Measurements from ENCODE around the gene RAB7B. TPM values are rescaled to one million over a fixed set of nuclear protein-coding genes. Genes with fewer than 3 reads are reported as not detected.
A peak's percentile ranks its signal among the peaks of the same experiment; 100 is the strongest.
"Not testable (repeated sequence)": the region's sequence is repeated elsewhere in the genome, so short reads cannot be mapped to it uniquely, and the experiment has no call there.

The RAB7B gene, protein sequence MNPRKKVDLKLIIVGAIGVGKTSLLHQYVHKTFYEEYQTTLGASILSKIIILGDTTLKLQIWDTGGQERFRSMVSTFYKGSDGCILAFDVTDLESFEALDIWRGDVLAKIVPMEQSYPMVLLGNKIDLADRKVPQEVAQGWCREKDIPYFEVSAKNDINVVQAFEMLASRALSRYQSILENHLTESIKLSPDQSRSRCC
- 18.9 TPM for total RNA-seq

DNA sequence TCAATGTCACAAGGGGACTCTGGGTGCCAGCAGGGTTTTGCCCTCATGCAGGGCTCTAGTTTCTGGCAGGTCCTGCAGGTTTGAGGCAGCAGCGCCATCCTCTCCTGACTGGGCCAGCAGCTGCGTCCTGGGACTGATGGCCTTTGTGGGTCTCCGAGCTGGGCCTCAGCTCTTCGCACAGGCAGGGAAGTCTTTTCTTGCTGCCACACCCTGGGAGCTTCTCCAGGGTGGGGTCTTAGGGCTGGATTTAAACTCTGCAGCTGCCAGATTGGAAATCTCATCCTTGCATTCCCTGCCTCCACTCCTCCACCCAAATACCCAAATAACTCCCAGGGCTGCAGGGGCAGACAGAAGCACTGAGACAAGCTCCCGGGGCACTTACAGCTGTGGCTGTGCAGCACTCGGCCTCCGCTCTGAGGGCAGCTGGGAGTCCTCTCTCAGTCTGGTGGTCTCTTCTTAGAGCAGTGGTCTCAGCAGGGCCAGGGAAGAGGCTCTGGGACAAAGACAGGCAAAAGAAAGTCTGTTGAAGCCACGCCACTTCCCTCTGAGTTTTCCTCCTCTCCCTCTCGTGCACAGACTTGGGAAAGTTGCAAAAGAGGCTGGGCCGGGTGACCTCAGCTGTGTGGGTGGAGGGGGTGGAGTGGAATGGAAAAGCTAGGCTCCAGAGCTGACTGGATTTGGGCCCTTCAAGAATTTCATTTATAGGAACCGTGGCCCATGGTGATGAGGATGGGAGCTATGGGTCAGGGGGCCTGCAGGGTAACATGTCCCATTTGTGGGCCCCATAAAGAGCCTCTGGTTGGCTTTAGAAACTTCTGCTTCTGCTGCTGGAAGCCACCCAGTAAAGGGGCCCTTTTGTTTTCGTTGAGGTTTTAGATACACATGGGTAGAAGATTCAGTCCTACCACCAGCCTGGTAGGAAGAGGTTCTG, at the start of gene RAB7B:
RAB7B (minus strand) TSS at position 525 of the 931 bp plus-strand sequence. CDS start 9,260 bp downstream, outside the sequence.
- ATAC-seq, result peak; percentile 53

DNA sequence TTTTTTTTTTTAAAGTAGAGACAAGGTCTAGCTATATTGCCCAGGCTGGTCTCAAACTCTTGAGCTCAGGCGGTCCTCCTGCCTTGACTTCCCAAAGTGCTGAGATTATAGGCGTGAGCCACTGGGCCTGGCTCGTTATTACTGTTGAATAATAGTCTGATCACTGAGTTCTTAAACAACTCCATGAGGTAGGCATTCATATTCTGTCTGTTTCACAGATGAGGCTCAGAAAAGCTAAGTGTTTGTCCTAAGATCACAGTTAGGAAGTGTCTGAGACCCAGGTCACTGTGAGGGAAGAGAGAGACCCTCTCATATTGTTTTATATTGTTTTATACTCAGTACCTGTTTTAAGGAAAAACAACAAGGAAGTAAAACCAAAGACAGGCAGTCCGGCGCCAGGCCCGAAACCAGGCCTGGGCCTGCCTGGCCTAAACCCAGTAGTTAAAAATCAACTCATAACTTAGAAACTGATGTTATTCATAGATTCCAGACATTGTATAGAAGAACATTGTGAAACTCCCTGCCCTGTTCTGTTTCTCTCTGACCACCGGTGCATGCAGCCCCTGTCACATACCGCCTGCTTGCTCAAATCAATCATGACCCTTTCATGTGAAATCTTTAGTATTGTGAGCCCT, 49.2 kb upstream of the RAB7B start:
- ATAC-seq, result not testable (repeated sequence)

DNA sequence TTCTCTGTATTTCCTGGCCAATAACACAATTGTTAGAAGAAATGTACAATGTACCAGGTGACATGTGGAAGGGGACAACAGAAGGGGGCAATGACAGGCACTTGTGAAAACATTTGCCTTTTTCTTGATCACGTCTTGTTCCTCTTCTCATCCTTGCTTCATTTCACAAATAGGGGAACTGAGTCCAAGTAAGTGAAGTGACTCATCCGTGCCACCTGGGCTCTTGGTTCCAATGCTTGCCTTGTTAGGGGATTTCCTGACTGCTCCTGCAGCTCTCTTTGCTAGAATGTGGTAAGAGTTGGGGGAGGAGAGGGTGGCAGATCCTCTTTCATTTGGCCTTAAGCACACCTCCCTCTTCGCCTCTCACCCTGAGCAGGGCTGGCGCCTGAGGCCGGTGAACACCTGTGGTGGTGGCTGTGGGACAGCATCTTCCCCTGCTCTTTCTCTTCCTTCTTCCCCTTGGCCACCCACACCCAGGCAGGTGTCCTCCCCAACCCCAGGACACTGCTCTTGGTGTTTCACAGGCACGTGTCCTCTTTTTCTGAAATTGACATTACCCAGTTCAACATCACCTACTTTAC, 47.5 kb upstream of the RAB7B start:
- ATAC-seq, result peak; percentile 84

DNA sequence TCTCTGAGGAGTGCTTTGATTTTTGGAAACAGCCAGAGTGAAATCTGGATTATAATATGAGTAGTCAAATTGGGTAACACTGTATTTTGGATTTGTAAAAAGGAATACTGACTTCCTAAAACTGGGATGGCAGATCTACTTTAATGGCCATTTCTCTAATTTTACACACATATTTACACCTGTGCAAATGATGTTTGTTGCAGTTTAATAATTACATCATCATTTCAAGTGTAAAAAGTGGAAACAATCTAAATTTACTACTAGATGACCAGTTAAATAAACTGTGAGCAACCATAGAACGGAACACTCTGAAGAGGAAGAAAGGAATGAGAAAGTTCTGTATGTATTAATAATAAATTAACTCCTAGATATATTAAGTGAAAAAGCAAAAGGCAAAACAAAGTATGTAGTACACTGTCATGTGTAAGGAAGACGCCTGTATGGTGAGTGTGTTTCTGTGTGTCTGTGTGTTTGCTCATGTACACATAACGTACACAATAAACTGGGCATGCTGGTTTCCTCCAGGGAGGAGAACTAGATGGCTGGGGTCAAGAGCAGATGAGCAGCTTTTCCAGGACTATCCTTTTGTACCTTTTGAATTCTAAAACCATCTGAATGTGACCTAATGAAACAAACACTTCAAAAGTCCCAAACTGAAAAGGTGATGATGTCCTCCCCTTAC, 46.9 kb upstream of the RAB7B start:
- ATAC-seq, result peak; percentile 50

DNA sequence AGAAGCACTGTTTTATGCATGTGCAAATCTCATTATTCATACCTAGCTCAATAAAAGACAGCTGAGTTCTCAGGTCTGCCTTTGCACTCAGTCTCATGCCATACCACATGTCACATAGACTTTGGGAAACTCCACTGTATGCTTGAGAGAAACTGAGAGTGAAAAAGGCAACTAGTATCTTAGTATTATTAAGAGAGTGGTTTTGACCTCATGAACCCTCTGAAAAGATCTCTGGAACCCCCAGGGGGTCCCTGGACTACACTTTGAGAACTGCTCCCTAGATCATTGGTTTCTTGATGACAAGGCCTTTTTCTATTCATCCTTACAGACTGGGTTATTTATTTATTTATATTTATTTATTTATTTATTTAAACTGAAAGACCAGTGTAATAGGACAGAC, 46.1 kb upstream of the RAB7B start:
- no peak for ATAC-seq

DNA sequence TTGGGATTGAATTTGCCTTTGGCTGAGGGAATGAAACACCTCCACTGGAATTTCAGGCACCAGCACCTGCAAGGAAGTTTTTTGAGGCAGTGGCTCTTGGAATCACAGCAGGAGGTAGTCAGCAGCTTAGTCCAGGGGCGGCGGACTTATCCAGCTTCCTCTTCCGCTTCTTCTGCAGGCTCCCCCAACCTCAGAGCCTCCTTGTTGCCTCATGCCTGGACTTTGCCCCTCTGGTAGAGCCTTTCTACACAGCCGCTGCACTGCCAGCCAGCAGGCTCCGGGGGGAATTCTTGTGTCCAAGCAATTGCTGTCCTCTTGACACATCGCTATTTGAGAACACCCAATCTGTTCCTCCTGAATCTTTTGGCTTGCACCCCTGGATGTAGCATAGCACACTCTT, 45.4 kb upstream of the RAB7B start:
- no peak for ATAC-seq

DNA sequence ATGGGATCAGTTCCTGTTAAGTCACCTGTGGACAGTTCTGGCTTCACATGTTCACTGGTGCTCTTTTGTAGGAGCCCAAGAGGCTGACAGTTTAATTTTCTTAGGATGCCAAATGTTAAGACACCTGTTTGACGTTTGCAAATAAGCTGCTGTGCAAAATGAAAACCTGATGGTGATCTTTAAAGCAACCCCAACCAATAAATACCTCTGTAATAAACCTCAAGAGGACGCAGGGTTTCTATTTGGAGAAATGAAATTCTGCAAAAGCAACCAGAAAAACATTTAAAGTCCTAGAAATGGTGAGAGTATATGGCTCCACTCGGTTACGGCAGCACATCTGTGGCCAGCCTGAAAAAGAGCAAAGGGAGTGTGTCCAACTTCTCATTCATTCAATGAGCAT, 44.1 kb upstream of the RAB7B start:
- no peak for ATAC-seq

DNA sequence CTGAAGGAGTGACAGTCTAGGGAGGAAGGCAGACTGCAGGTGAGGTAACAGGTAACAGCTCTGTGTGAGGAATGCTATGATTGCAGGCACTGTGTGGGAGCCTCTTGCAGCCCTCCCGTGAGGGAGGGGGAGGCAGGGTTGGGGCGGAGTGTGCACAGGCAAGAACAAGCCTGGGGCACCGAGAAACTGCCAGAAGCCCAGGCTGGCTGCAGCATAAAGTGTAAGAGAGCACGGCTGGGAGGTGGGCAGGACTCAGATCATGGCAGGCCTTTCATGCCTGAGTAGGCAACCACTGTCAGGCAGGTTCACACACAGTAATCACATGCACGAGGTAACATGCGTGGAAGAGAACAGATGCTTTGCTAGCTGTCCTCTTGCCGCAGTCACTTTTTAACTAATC, 38.4 kb upstream of the RAB7B start:
- peak; percentile 82 for ATAC-seq

DNA sequence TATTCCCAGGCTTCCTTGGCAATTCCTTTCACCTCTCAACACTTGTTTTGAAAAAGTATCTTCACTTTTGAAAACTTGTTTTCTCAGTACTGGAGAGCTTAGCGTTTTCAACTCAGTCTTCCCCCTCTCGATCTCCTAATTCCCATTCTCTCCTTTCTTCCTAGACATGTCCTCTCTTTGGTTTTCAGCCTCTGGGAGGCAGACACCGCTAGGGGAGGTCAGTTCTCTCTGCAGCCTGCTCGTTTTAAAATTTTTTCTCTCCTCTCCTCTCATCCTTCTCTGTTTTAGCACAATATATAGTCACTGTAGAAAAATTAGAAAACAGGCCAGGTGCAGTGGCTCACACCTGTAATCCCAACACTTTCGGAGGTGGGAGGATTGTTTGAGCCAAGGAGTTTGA, 37.1 kb upstream of the RAB7B start:
- ATAC-seq, result no peak

DNA sequence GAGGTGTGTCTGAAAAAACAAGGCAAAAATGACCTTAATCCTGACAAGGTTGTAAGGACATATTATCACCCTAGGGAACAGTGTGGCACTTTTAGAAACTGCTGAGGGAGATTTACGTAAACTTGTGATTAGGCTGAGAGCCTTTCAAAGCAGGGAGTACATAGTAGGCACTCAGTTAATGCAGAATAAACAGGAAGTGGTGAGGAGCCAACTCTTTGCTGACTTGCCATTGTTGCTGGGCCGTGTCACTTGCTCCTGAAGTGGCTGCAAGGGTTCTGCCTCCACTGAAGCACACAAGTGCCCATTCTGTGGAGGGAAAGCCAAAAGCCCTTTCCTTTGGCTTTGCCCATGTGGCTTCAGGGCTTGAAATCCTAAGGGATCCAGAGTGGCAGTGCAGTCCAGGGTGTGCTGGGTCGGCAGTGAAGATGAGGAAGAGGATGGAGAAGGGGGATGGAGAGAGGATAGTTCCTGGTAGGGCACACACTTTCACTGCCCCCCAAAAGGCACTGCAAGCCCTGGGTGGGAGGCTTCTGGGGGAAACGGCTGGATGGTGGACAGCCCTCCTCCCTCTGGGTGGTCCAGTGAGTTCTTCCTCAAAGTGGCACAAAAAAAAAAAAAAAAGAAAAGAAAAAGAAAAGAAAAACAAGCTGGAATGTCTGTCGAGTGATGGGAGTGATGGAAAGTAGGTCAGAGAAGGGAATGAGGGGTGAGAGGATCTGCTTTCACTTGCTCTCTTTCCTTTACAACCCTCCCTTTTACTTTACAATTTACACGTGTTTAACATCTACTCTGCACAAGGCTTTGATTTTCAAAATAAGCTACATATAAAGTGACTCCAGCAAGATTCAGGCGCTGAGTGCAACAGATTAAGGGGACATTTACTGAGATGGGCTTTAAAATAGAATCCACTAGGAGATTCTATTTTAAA, 36.1 kb upstream of the RAB7B start:
- no peak for ATAC-seq

DNA sequence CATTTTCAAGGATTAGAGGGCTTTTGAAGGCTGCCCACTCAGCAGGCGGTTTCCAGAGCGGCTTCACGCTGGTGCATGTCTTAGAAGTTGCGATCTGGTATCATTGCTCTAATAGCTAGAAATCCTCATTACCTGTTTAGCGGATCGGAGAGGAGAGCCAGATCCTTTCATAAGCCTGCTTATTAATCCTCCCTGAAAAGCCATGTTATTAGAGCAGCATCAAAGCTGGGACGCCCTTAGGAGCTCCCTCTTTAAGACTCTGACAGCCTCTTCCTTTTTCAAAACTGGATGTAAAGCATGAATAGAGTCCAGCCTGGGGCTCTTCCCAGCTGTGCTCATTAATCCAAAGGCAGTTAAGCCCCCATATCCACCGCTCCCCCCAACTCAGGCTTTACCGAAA, 34.4 kb upstream of the RAB7B start:
- ATAC-seq, result peak; percentile 32

DNA sequence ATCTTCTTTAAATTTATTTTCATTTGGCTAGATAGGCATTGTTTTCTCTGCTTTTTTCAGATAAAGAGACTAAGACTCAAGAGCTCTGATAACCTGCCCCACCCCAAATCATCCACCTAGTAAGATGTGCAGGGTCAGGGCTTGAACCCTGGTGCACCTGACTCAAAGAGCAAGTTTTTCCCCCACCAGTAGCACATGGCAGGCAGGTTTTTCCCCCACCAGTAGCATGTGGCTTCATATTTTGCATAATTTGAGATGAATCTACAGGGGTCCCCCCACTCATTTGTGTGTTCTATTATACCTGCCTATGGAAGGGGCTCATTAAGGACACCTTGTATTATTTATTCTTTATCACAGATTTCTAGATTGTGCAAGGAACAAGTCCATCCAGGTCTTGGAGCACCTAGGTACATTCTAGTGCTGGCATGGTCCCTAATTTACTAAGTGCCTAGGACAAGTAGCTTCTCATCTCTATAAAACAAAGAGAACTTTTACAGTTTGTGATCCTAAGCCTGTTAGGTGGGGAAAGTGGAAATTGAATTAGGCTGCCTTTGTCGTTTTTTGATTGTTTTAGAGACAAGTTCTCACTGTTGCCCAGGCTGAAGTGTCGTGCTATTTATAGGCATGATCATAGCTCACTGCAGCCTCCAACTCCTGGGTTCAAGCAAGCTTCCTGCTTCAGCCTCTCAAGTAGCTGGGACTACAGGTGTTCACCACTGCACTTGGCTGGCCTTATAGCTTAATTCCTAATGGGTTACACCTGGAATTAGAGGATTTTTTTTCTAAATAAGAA, 33.7 kb upstream of the RAB7B start:
- no peak for ATAC-seq

DNA sequence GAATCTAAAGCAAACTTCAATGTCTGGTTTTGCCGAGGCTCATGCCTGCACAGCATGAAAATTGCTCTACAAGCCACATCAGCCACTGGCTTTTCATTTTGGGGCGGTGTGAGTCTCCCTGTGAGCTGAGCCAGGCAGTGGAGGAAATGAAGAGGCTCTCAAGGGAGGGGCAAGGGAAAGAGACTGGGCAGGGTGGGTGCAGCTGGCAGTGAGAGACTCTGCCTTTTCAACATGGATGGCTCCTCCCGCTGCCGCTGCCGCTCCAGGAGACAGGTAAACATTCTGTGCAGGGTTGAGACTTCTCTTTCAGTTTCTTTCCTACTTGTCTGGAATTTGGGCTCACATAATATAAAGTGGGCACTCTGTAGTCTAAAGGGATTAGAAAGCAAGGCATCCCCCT, 31.8 kb upstream of the RAB7B start:
- peak; percentile 36 for ATAC-seq

DNA sequence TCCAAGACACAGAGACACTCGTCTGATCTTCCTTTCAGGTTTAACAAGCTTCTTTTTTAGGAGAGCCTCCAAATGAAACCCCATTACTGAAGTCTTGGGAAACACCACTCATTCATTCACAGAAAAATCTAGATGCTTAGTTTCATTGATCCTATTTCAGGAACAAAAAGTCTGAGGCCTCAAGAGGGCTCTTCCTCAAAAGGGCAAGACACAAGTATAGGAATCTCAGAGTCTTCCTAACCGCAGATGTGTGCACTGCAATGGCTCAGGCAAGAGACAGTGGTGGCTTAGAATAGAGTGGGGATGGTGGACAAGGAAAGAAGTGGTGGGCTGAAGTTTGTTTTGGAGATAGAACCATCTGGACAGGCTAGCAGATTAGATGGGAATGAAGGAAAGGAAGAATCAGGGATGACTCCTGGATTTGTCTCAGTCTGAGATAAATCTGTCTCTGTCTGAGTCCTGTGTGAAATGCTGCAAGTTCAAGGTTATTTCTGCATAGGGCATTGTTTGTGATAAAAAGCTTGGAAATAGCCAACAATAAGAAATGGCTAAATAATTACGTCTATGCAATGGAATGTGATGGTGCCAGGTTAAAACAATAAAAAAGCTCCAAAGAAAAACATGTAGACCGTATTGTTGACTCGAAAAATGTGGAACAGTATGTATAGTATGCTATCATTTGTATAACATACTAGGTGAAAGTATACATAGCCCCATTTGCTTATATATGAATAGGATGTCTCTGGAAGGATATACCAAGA, 29.4 kb upstream of the RAB7B start:
- ATAC-seq, result no peak

DNA sequence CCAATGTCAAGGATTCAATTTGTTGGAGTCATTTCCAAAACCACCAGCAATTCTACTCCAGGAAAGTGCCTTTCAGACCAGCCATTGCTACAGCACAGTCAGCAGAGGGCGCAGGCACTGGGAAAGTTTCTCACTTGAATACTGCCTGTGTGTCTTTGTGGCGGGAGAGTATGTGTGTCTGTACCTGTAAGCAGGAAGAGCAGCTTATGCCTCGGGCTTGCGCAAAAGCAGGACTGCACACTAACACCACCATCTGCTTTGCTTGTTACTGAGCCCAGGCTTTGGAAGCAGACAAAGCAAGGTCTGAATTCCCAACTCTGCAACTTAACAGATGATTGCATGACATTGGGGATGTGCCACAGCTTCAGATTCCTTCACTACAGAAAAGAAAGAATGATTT, 27.5 kb upstream of the RAB7B start:
- ATAC-seq, result peak; percentile 96

DNA sequence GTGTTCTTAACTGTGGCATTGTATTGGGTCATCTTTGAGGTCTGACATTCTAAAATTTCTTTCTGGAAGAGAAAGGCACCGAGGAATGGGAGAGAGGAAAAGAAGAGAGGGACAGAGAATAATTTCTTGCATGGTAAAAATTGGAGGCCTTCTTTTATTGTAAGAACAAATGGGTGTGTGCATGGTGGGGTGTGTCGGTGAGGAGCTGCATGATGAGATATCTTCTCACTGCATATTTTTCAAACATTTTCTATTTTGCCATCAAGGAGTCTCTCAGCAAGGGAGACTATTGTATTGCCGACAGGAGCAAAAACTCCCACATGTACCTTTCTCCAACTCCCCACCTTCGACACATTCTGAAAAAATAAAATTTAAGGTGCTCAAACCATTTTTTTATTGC, 27.0 kb upstream of the RAB7B start:
- no peak for ATAC-seq

DNA sequence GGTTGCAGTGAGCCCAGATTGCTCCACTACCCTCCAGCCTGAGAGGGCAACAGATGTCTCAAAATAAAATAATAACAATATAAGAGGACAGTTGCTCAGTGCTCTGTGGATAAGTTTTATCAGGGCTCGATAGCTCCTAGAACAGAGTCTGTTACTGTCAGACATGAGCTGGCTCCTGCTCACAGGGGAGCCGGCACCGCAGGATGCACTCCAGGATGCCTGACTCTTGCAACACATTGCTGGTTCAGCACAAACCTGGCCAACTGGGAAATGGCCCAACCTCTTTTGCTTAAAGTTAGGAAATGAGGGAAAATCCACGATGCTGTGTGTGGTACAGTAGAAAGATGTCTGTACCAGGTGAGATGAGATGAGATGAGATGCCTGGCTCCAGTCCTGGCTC, 26.3 kb upstream of the RAB7B start:
- ATAC-seq, result peak; percentile 73

DNA sequence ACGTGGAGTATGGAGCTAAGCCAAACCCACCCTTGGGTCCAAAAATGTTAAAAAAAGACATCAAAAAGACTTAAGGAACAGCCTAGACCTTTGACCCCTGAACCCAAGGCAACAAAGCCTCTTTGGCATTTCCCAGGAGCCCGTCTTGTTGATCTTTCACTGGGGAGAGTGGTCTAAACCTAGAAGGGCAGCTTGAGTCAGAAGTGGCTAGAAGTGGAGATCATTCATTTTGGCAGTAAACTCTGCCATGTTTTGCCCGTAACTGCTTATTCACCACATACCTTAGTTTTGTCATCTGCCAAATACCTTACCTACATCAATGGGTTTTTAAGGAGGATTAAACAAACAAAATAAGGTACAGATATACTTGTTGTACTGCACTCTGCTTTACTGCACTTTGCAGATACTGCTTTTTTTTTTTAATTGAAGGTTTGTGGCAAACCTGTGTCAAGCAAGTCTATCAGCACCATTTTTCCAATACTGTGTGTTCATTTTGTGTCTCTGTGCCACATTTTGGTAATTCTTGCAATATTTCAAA, 22.2 kb upstream of the RAB7B start:
- peak; percentile 38 for ATAC-seq

DNA sequence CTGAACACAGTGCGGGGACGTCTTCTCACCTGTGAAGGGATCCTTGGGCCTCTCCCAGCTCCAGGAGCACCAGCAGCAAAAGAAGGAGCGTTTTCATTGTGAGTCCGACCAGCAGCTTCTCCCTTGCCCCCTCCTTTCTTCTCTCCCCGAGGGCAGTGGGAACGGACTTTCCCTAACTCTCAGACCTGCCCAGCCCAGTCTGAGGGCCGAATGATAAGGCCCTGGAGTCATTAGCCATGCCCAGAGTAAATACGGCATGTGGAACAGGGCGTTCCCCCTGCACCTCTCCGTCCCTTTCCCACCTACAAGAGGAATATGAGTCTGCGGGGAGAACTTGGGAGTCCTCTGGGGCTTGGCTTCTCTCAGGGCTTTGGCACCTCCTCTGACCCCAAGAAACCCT, 20.5 kb upstream of the RAB7B start, which contains the start of gene CTSE:
CTSE (minus strand) TSS at position 201 of the 400 bp plus-strand sequence; CDS start at position 97, 104 bp downstream.
- no peak for ATAC-seq

All from esophagus mucosa (tissue), 1 donor.